Measurements from ENCODE around the gene SFR1.
"Not testable (repeated sequence)": the region's sequence is repeated elsewhere in the genome, so short reads cannot be mapped to it uniquely, and the experiment has no call there.

Gene SFR1

GRCh38 chr10:104151737-104152136 lies 29.8 kb downstream of the SFR1 start:
- Histone ChIP-seq H3K27ac (no peak overlapping the region), H3K4me3 (no peak overlapping the region)
- no peak for TF ChIP-seq CTCF (IDR thresholded peaks at IDR 0.05)
- DNase-seq (ENCODE audit: low spot score), result no peak

GRCh38 chr10:104155591-104155990 lies 33.6 kb downstream of the SFR1 start:
- TF ChIP-seq CTCF (IDR thresholded peaks at IDR 0.05), result no peak
- no peak overlapping the region for H3K27ac ChIP-seq
- DNase-seq (ENCODE audit: low spot score), result no peak
- no peak overlapping the region for H3K4me3 ChIP-seq

GRCh38 chr10:104170610-104171254 lies 48.8 kb downstream of the SFR1 start:
- no peak for TF ChIP-seq CTCF (IDR thresholded peaks at IDR 0.05)
- no peak for DNase-seq (ENCODE audit: low spot score)
- Histone ChIP-seq H3K27ac (no peak overlapping the region), H3K4me3 (no peak overlapping the region)

- H3K4me3 ChIP-seq; DNase-seq (ENCODE audit: low spot score); H3K27ac ChIP-seq: not testable (repeated sequence)
These were observed 52.2 kb downstream of the SFR1 start for GRCh38 chr10:104174136-104174535.
